WI38 (cell line): ENCODE data around the gene ZNF613.
A peak's percentile ranks its signal among the peaks of the same experiment; 100 is the strongest.
"Not testable (repeated sequence)": the region's sequence is repeated elsewhere in the genome, so short reads cannot be mapped to it uniquely, and the experiment has no call there.

Source experiments
- H3K4me3 ChIP-seq: 2 replicates; pipeline ENCODE4 v1.5.1; 2011; ENCODE audit warnings: low read depth, mild to moderate bottlenecking, control low read depth, low read length
- CTCF ChIP-seq: IDR thresholded peaks from 2 replicates; pipeline ENCODE4 v1.5.1; 2012; ENCODE audit warnings: low read depth, mild to moderate bottlenecking, control low read depth, low read length

ZNF613 gene

GRCh38 chr19:51901860-51902259, 25.4 kb upstream of the ZNF613 start:
- no peak overlapping the region for H3K4me3 ChIP-seq
- TF ChIP-seq CTCF = no peak

- no peak for TF ChIP-seq CTCF
- H3K4me3 ChIP-seq = no peak overlapping the region
Observed at GRCh38 chr19:51903192-51903591, 24.1 kb upstream of the ZNF613 start.

GRCh38 chr19:51904331-51905165, 22.7 kb upstream of the ZNF613 start, which contains the start of gene ZNF649:
Gene ZNF649, minus strand, starts transcription at chr19:51905017. Its CDS starts 4,910 bp downstream, at chr19:51900107.
- peak within 1 kb of the TSS; percentile 77 for H3K4me3 ChIP-seq
- TF ChIP-seq CTCF = no peak

GRCh38 chr19:51905206-51905605, 22.1 kb upstream of the ZNF613 start:
- TF ChIP-seq CTCF = no peak
- no peak overlapping the region for H3K4me3 ChIP-seq

GRCh38 chr19:51905639-51906038, 21.6 kb upstream of the ZNF613 start:
- H3K4me3 ChIP-seq = not testable (repeated sequence)

- not testable (repeated sequence) for H3K4me3 ChIP-seq
Observed at GRCh38 chr19:51906108-51906507, 21.2 kb upstream of the ZNF613 start.

DNA sequence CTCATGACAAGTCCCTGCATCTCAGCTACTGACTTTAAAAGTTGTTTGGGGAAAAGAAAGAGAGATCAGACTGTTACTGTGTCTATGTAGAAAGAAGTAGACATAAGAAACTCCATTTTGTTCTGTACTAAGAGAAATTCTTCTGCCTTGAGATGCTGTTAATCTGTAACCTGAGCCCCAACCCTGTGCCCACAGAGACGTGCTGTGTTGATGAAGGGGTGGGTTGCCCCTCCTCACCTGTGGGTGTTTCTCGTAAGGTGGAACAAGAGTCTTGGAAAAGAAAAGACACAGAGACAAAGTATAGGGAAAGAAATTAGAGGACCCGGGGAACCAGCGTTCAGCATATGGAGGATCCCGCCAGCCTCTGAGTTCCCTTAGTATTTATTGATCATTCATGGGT, 19.3 kb upstream of the ZNF613 start:
- H3K4me3 ChIP-seq = not testable (repeated sequence)

GRCh38 chr19:51915324-51915867, 11.9 kb upstream of the ZNF613 start:
- TF ChIP-seq CTCF = no peak
- no peak overlapping the region for H3K4me3 ChIP-seq

DNA sequence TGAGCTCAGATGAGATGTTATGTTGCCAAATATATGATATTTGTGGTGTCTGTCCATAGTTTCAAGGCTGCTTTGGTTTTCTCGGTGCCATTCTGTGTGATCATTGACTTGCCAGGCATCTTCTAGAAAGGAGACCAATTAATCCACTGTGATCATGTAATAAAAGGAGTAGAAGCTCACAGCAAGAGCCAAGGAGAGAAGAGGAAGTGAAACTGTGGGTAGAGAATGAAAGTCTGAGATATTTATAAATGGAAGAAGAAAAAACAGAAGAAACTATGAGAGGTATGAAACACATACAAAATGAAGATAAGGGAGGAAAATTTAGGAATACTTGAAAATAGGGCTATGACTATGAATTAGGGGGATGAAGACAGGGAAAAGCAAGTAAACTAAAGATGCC, 11.1 kb upstream of the ZNF613 start:
- no peak for TF ChIP-seq CTCF
- H3K4me3 ChIP-seq = no peak overlapping the region
